HG02642 (cell line): ENCODE measurements around the gene ERLEC1.
"Not testable (repeated sequence)": the region's sequence is repeated elsewhere in the genome, so short reads cannot be mapped to it uniquely, and the experiment has no call there.

Experiments
- ATAC-seq: cut with Tn5 transposase; IDR thresholded peaks from one replicate; pipeline ENCODE4 v1.9.1; 2021; ENCODE audit warnings: mild to moderate bottlenecking; ENCODE audit not compliant: unreplicated experiment, poor library complexity

Gene ERLEC1

GRCh38 chr2:53827398-53828175 lies 40.7 kb downstream of the ERLEC1 start:
- no peak for ATAC-seq

DNA sequence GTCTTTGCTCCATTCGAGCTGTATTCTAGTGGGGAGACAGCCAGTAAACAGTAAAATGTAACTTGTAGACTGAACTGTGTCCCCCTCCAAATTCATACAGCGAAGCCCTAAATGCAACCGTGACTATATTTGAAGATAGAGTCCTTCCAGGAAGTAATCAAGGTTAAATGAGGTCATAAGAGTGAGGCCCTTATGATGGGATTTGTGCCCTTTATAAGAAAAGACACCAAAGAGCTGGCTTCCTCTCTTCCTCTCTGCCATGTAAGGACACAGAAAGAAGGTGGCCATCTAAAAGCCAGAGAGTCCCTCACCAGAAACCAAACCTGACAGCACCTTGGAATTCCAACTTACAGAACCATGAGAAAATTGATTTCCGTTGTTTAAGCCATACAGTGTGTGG lies 41.5 kb downstream of the ERLEC1 start:
- no peak for ATAC-seq

DNA sequence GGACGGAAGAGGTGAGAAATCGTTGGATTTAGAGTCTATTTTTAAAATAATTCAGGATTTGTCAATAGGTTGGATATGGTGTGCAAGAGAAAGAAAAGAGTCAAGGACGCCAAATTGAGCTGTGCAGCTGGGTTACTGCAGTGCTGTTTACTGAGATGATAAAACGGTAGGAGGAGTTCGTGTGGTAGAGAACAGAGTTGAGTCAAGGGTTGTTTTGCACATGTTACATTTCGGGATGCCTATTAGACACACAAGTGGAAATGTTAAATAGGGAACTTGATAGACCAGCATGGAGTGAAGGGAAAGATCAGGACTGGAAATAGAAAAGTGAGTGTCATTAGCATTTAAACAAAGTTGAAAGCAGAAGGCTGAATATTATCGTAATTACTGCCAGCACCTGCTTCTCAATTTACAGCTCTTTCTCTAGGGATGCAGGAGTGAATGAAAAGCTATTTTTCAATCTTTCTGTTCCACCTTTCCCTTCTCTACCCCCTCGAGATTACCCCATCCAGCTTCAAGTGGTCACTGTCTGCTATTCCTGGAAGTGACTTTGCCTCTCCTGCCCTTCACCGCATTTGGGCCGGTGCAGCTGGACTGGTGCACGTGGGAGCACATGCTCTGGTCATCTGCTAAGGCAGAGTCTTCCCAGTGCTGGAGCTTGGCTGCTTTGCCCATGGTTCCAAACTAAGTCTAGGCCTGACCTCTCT lies 42.6 kb downstream of the ERLEC1 start:
- no peak for ATAC-seq

- not testable (repeated sequence) for ATAC-seq
Measured at GRCh38 chr2:53829980-53830290, 43.1 kb downstream of the ERLEC1 start.

DNA sequence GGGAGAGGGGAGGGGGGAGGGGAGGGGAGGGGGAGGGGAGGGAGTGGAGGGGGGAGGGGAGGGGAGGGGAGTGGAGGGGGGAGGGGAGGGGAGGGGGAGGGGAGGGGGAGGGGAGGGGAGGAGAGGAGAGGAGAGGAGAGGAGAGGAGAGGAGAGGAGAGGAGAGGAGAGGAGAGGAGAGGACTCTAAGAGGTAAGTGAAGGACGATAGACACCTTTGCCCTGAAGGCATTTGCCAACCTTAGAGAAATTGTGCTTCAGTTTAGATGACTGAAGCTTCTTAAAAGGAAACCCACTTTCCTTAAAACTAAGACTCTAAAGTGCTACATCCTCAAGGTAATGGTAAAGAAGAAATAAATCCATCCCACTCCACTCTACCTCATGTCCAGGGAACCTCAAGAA lies 53.7 kb downstream of the ERLEC1 start:
- no peak for ATAC-seq

GRCh38 chr2:53841651-53842050 lies 54.8 kb downstream of the ERLEC1 start:
- ATAC-seq = not testable (repeated sequence)

DNA sequence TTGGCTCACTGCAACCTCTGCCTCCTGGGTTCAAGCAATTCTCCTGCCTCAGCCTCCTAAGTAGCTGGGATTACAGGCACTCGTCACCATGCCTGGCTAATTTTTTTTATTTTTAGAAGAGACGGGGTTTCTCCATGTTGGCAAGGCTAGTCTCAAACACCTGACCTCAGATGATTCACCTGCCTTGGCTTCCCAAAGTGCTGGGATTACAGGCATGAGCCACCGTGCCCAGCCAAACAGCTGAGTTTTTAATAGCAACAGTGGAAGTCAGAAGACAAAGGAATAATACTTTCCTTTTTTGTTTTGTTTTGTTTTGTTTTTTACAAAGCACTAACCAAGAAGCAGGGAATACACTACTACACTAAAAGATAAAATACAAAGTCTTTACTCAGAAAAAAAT lies 56.0 kb downstream of the ERLEC1 start:
- ATAC-seq = no peak

DNA sequence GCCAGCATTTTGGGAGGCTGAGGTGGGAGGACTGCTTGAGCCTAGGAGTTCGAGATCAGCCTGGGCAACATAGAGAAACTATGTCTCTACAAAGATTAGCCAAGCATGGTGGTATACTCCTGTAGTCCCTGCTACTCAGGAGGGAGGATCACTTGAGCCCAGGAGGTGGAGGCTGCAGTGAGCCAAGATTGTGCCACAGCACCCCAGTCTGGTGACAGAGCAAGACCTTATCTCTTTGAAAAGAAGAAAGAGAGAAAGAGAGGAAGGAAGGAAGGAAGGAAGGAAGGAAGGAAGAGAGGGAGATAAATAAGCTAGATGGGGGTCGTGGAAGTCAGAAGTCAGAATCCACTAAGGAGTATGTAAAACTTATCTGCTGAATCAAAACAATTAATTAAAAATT lies 56.8 kb downstream of the ERLEC1 start:
- no peak for ATAC-seq

DNA sequence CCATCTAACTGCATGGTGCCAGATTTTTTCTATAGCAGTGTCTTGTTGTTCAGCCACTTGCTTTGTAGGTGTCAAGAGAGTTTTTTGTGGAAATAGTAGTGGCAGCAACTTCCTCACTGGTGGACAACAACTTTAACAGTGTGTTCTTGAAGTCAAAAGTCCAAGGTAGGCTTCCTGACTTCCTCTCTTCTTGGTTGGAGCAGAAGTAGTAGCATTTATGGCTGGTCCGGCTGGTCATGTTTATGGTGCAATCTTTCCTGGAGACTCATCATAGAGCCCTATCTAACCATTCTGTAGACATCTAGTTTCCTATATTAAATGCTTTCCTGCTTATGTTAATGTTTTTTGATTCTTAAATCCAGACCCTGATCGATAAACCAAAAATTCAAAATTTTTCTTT lies 61.2 kb downstream of the ERLEC1 start:
- ATAC-seq = no peak

DNA sequence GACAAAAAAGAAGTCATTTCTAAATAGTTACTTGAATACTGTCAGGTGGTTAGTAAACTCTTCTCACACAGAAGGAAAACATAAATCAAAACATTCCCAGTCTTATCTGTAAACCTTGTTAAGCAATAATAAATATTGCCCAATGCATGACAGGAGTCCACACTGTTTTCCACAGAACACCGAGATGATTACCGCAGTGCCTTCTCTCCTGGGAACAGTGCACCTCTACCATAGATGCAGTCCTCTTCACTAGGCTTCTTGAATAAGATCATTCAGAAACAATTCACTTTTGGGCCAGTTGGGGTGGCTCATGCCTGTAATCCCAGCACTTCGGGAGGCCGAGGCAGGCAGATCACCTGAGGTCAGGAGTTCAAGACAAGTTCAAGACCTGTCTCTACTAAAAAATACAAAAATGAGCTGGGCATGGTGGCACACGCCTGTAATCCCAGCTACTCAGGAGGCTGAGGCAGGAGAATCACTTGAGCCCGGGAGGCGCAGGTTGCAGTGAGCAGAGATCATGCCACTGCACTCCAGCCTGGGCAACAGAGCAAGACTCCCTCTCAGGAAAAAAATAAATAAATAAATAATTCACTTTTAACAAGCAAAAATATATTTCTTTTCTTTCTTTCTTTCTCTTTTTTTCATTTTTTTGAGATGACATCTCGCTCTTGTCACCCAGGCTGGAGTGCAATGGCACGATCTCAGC lies 64.4 kb downstream of the ERLEC1 start:
- ATAC-seq = not testable (repeated sequence)

- ATAC-seq = no peak
Measured at GRCh38 chr2:53852532-53852931, 65.7 kb downstream of the ERLEC1 start.

DNA sequence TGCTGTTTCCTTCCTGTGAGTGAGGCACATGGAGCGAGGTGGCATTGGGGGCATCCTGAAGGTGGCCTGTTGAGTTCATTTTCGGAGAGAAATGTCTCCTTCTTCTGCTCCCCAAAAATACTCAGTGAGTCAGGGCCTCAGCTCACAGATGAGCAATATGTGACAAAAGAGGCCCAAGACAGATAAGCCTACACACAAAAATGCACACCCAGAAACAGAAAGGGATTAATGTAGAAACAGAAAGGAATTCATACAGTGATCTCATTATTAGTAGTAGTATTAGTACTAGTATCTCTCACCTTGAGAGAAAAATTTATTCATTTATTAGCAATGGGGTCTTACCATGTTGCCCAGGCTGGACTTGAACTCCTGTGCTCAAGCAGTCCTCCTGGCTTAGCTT lies 67.8 kb downstream of the ERLEC1 start:
- ATAC-seq = no peak

GRCh38 chr2:53856272-53856671 lies 69.4 kb downstream of the ERLEC1 start:
- ATAC-seq = no peak

DNA sequence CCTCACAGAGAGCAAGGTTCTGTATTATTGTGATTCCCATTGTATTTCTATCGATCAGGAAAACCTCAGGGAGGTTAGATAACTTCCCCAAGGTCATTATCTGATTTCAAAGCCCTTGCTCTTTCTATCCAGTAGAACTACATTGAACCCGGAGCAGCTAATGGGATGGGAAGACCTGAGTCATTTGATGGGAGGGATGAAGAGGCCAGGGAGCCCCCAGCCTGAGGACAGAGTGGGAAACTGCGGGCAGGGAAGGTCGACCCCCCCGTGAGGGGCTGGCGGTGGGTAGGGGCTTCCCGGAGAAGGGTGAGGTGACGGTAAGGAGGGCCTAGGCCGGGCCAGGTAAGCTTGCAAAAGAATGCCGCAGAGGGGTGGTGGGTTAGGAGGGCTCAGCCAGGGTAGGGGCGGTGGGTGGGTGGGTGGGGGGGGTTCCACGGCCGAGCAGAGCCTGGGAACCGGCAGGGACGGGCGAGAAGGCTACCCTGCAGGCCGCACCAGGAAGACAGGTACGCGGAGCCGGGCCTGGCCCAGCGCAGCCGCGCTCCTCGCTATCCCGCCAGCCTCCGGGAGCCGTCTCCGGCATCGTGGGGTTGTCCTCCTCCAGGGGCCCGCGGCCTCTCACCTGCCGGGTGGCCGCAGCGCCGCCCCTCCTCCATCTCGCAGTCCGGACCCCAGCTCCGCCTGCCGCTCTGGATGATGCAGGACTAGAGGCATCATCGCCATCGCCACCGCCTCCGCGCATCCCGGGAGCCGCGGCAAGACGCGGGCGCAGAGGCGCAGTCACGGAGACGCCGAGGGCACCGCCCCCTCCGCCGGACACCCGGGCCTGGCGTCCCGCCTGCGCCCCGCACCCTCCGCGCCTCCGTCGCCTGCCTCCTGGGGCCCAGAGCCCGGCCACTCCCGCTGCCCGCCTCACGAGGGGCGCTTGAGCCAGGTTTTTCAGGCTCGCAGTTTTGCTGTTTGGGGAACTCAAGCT lies 72.7 kb downstream of the ERLEC1 start, which contains the start of gene GPR75:
Gene GPR75, minus strand, starts transcription at position 762 of the 976 bp plus-strand sequence. CDS start 5,211 bp downstream, outside the sequence.
- no peak for ATAC-seq

DNA sequence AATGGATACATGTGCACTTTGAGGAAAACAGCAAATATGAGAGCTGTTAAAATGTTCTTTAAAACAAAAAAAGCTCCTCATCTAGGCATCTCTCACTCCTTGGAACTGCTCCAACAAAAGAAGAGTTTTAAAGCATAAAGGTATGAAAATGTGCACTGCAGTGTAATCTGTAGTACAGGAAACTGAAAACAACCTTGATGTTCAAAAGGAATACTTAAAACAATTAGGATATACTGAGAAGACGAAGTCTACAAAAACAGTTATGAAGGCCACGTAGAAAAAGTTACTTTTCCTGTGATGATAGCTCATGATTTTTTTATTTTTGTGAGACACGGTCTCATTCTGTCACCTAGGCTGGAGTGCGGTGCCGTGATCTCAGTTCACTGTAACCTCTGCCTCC lies 75.0 kb downstream of the ERLEC1 start:
- no peak for ATAC-seq

GRCh38 chr2:53863538-53864227 lies 76.8 kb downstream of the ERLEC1 start:
- ATAC-seq = no peak

DNA sequence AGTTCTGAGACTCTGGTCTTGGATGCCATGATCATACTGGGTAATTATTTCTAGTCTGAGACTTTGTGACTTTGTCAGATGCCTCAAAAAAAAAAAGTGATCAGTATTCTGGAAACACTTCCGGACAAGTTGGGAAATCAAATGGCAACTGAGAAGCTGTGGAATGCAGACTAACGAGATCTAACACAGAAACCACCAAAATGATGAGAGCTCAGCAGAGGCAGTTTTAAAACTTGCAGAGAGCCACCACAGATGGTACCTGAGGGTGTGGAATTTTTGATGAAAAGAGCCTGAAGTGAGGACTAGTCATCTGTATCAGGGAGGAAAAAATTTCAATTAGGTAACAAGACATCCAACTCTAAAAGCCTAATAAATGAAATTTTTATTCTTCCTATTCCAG lies 78.4 kb downstream of the ERLEC1 start:
- no peak for ATAC-seq

GRCh38 chr2:53865962-53866361 lies 79.1 kb downstream of the ERLEC1 start:
- no peak for ATAC-seq

GRCh38 chr2:53867169-53867568 lies 80.3 kb downstream of the ERLEC1 start:
- ATAC-seq = no peak

GRCh38 chr2:53867773-53868172 lies 80.9 kb downstream of the ERLEC1 start:
- ATAC-seq = no peak
